Keratinocyte (primary cell): ENCODE data around the gene RAI14. TPM values are rescaled to one million over a fixed set of nuclear protein-coding genes. Genes with fewer than 3 reads are reported as not detected.

Experiments used
- DNase-seq: peaks from one replicate; pipeline ENCODE4 v3.0.0-alpha.2; 2011; ENCODE audit warnings: low read depth, missing footprints, low spot score
- FAIRE-seq: peaks from 2 replicates; lab custom pipeline; 2011; peaks lifted over from hg19 to GRCh38; lab: Jason Lieb, UNC
- H2AFZ ChIP-seq: 2 replicates; pipeline ENCODE4 v1.6.0; 2012; ENCODE audit warnings: low read length, control low read depth, inconsistent platforms; ENCODE audit not compliant: control insufficient read depth
- H3K27ac ChIP-seq: 2 replicates; pipeline ENCODE4 v1.5.1; 2011; ENCODE audit warnings: low read length; ENCODE audit not compliant: control insufficient read depth, insufficient read depth
- H3K27me3 ChIP-seq: 3 replicates; pipeline ENCODE4 v1.6.0; 2011; ENCODE audit warnings: low read length; ENCODE audit not compliant: control insufficient read depth, insufficient read depth; ENCODE audit errors: extremely low read depth
- H3K36me3 ChIP-seq, 2 experiments: 2 replicates in 1 of 2; 3 replicates in 1 of 2; pipeline ENCODE4 v1.5.1; 2011; ENCODE audit warnings: low read length in 2 of 2, mild to moderate bottlenecking in 1 of 2; ENCODE audit not compliant: control insufficient read depth in 2 of 2, insufficient read depth in 2 of 2; ENCODE audit errors: extremely low read depth in 1 of 2
- H3K4me1 ChIP-seq: 3 replicates; pipeline ENCODE4 v1.5.1; 2011; ENCODE audit warnings: low read length; ENCODE audit not compliant: control insufficient read depth, insufficient read depth; ENCODE audit errors: extremely low read depth
- H3K4me2 ChIP-seq: 3 replicates; pipeline ENCODE4 v1.6.0; 2011; ENCODE audit warnings: low read depth, low read length; ENCODE audit not compliant: control insufficient read depth, insufficient read depth; ENCODE audit errors: extremely low read depth
- H3K4me3 ChIP-seq, 3 experiments: fragments of 200-600 bp in 1 of 3; sonication (generic) in 1 of 3; 2 replicates in 2 of 3; 3 replicates in 1 of 3; pipeline ENCODE4 v1.5.1; 2011 to 2016; ENCODE audit warnings: low read length in 3 of 3, mild to moderate bottlenecking in 3 of 3, control low read depth in 2 of 3, inconsistent platforms in 1 of 3, low read depth in 1 of 3, mixed read lengths in 1 of 3, mixed run types in 1 of 3, moderate library complexity in 1 of 3; ENCODE audit not compliant: control insufficient read depth in 2 of 3, insufficient read depth in 2 of 3; ENCODE audit errors: extremely low read depth in 1 of 3
- H3K79me2 ChIP-seq: 2 replicates; pipeline ENCODE4 v1.6.0; 2012; ENCODE audit warnings: low read length; ENCODE audit not compliant: control insufficient read depth, insufficient read depth
- H3K9ac ChIP-seq: 3 replicates; pipeline ENCODE4 v1.6.0; 2011; ENCODE audit warnings: low read length; ENCODE audit not compliant: control insufficient read depth, insufficient read depth; ENCODE audit errors: extremely low read depth
- H3K9me1 ChIP-seq: 3 replicates; pipeline ENCODE4 v1.6.0; 2011; ENCODE audit warnings: low read length; ENCODE audit not compliant: control insufficient read depth, insufficient read depth; ENCODE audit errors: extremely low read depth
- H3K9me3 ChIP-seq: 2 replicates; pipeline ENCODE4 v1.5.1; 2012; ENCODE audit warnings: low read depth, low read length; ENCODE audit not compliant: control insufficient read depth
- H4K20me1 ChIP-seq: 3 replicates; pipeline ENCODE4 v1.6.0; 2011; ENCODE audit warnings: low read length; ENCODE audit not compliant: control insufficient read depth, insufficient read depth; ENCODE audit errors: extremely low read depth
- CTCF ChIP-seq, 3 experiments: IDR thresholded peaks in 1 of 3; conservative IDR thresholded peaks in 1 of 3; optimal IDR thresholded peaks in 1 of 3; 2 replicates in 2 of 3; 3 replicates in 1 of 3; pipeline versions ENCODE3 to v1.5.1; 2011; ENCODE audit warnings: low read length in 3 of 3, mild to moderate bottlenecking in 3 of 3, moderate library complexity in 2 of 3, control low read depth in 1 of 3, inconsistent platforms in 1 of 3; ENCODE audit not compliant: insufficient read depth in 2 of 3; ENCODE audit errors: extremely low read depth in 1 of 3
- EZH2 ChIP-seq: IDR thresholded peaks from one replicate; pipeline ENCODE4 v1.6.1; 2012; ENCODE audit warnings: inconsistent platforms, mild to moderate bottlenecking, low read length, moderate library complexity
- dilution Hi-C: fragments of 300-500 bp; cut with MboI; formaldehyde crosslinking; loops from one replicate; pipeline ENCODE4 v1.7.0; 2020; ENCODE audit warnings: low sequenced_read_pairs; ENCODE audit not compliant: extremely low pct_ligation_motif_present
- polyA plus RNA-seq, 5 experiments: library from polyadenylated mRNA; depleted of rRNA in 3 of 5; stranded (reverse) in 3 of 5; stranded (forward) in 1 of 5; unstranded in 1 of 5; fragments of >200 nt; gene quantifications; 1 replicate in 1 of 5; 2 replicates in 3 of 5; 3 replicates in 1 of 5; pipeline versions ENCODE4 v1.2.1 to v1.2.3, GENCODE V29; 2011 to 2012; ENCODE audit warnings: missing spikeins in 2 of 5, low read depth in 1 of 5, low replicate concordance in 1 of 5

Gene RAI14
- polyA plus RNA-seq, 1 donor (not counting 4 experiments of a cell fraction or from before 2014, with no cell fraction given), result 31.4 TPM

- H3K4me3 ChIP-seq, result no peak overlapping the region
- no peak overlapping the region for H2AFZ ChIP-seq
- no peaks in the 10 kb centered on the region for H3K27me3 ChIP-seq
- H3K27ac ChIP-seq, result no peak overlapping the region
- FAIRE-seq, result no peak
- H3K9me3 ChIP-seq, result no peaks in the 10 kb centered on the region
- no peaks in the 10 kb centered on the region for H3K79me2 ChIP-seq
- TF ChIP-seq CTCF (optimal IDR thresholded peaks at IDR 0.05 in 1 of 3, IDR thresholded peaks at IDR 0.05 in 1 of 3, conservative IDR thresholded peaks at IDR 0.05 in 1 of 3; ENCODE audit: extremely low read depth in 1 of 3, insufficient read depth in 2 of 3, low read length in 3 of 3), result no peak
- TF ChIP-seq EZH2, result no peak
- H3K9me1 ChIP-seq, result no peaks in the 10 kb centered on the region
- no peak overlapping the region for H3K9ac ChIP-seq
- H3K4me1 ChIP-seq, result peaks cover 4% of the 10 kb centered on the region
- H3K4me2 ChIP-seq, result no peak overlapping the region
- H4K20me1 ChIP-seq, result no peaks in the 10 kb centered on the region
- no peak for DNase-seq
- peaks cover 0 to 2% of the 10 kb centered on the region in 2 experiments for H3K36me3 ChIP-seq
- dilution Hi-C loops, result no loop called here
Measured at GRCh38 chr5:34734326-34734725, 78.2 kb downstream of the RAI14 start.

- H3K79me2 ChIP-seq, result no peaks in the 10 kb centered on the region
- dilution Hi-C loops, result no loop called here
- no peak overlapping the region for H3K9ac ChIP-seq
- peaks cover 0 to 2% of the 10 kb centered on the region in 2 experiments for H3K36me3 ChIP-seq
- no peak overlapping the region for H3K4me3 ChIP-seq
- H3K4me1 ChIP-seq, result peaks cover 4% of the 10 kb centered on the region
- no peak for TF ChIP-seq EZH2
- TF ChIP-seq CTCF (optimal IDR thresholded peaks at IDR 0.05 in 1 of 3, IDR thresholded peaks at IDR 0.05 in 1 of 3, conservative IDR thresholded peaks at IDR 0.05 in 1 of 3; ENCODE audit: extremely low read depth in 1 of 3, insufficient read depth in 2 of 3, low read length in 3 of 3), result no peak
- DNase-seq (no peak), FAIRE-seq (no peak)
- no peaks in the 10 kb centered on the region for H3K9me3 ChIP-seq
- H3K27me3 ChIP-seq, result no peaks in the 10 kb centered on the region
- H2AFZ ChIP-seq, result no peak overlapping the region
- H3K9me1 ChIP-seq, result no peaks in the 10 kb centered on the region
- no peak overlapping the region for H3K4me2 ChIP-seq
- no peak overlapping the region for H3K27ac ChIP-seq
- no peaks in the 10 kb centered on the region for H4K20me1 ChIP-seq
Measured at GRCh38 chr5:34735491-34736426, 79.6 kb downstream of the RAI14 start.
